Activated CD8-positive, alpha-beta memory T cell treated with anti-CD3 and anti-CD28 coated beads for 36 hours (primary cell): Measurements from ENCODE around the gene FHOD3. TPM values are rescaled to one million over a fixed set of nuclear protein-coding genes. Genes with fewer than 3 reads are reported as not detected.

ENCODE experiments used
- CTCF ChIA-PET: fragments of 350-600 bp; sonication (Branson Sonifier 250); formaldehyde crosslinking; loops from one replicate; lab custom pipeline; 2021; ENCODE audit warnings: antibody characterized with exemption; lab: Charles Lee
- POLR2A ChIA-PET: fragments of 350-600 bp; sonication (Branson Sonifier 250); formaldehyde crosslinking; loops from one replicate; lab custom pipeline; 2021; ENCODE audit warnings: antibody characterized with exemption; lab: Charles Lee
- total RNA-seq, 2 experiments: library from RNA; stranded (reverse); gene quantifications; one replicate each; pipeline ENCODE4 v1.2.3, GENCODE V29; 2021

FHOD3 gene
- total RNA-seq, 2 experiments from 2014 or later = not detected

GRCh38 chr18:36288689-36289088 is 8.8 kb upstream of the FHOD3 start:
- CTCF ChIA-PET = no interaction called here
- POLR2A ChIA-PET = no interaction called here

GRCh38 chr18:36294031-36294430 is 3.5 kb upstream of the FHOD3 start:
- ChIA-PET CTCF (no interaction called here), POLR2A (no interaction called here)

- POLR2A ChIA-PET = no interaction called here
- CTCF ChIA-PET = no interaction called here
Observed at GRCh38 chr18:36295214-36295613, 2.3 kb upstream of the FHOD3 start.

GRCh38 chr18:36295880-36296301 is 1.6 kb upstream of the FHOD3 start:
- CTCF ChIA-PET = no interaction called here
- POLR2A ChIA-PET = no interaction called here

- ChIA-PET POLR2A (no interaction called here), CTCF (no interaction called here)
Observed at GRCh38 chr18:36296650-36297416, 680 bp upstream of the FHOD3 start.

GRCh38 chr18:36298126-36298741 is 721 bp downstream of the FHOD3 start:
- CTCF ChIA-PET = no interaction called here
- POLR2A ChIA-PET = no interaction called here

GRCh38 chr18:36299015-36299414 is 1.5 kb downstream of the FHOD3 start:
- ChIA-PET CTCF (no interaction called here), POLR2A (no interaction called here)

- ChIA-PET CTCF (no interaction called here), POLR2A (no interaction called here)
Observed at GRCh38 chr18:36300211-36300610, 2.7 kb downstream of the FHOD3 start.

- ChIA-PET CTCF (interaction anchor here (1.2 kb wide), 1 partner anchor 19 kb away, joined by 4 read pairs; no protein-coding TSS in a partner anchor), POLR2A (no interaction called here)
Observed at GRCh38 chr18:36301884-36302283, 4.4 kb downstream of the FHOD3 start.

- POLR2A ChIA-PET = no interaction called here
- CTCF ChIA-PET = no interaction called here
Observed at GRCh38 chr18:36302676-36303075, 5.2 kb downstream of the FHOD3 start.

GRCh38 chr18:36303211-36303844 is 5.8 kb downstream of the FHOD3 start:
- ChIA-PET CTCF (no interaction called here), POLR2A (no interaction called here)

GRCh38 chr18:36304723-36305122 is 7.2 kb downstream of the FHOD3 start:
- CTCF ChIA-PET = no interaction called here
- POLR2A ChIA-PET = no interaction called here

GRCh38 chr18:36305375-36305774 is 7.9 kb downstream of the FHOD3 start:
- POLR2A ChIA-PET = no interaction called here
- CTCF ChIA-PET = no interaction called here

- ChIA-PET POLR2A (no interaction called here), CTCF (no interaction called here)
Observed at GRCh38 chr18:36307513-36307912, 10.0 kb downstream of the FHOD3 start.

- POLR2A ChIA-PET = no interaction called here
- CTCF ChIA-PET = no interaction called here
Observed at GRCh38 chr18:36308711-36309435, 11.4 kb downstream of the FHOD3 start.

- POLR2A ChIA-PET = no interaction called here
- CTCF ChIA-PET = no interaction called here
Observed at GRCh38 chr18:36309436-36310391, 12.2 kb downstream of the FHOD3 start.

GRCh38 chr18:36311026-36311570 is 13.6 kb downstream of the FHOD3 start:
- CTCF ChIA-PET = no interaction called here
- POLR2A ChIA-PET = no interaction called here

GRCh38 chr18:36312806-36313395 is 15.4 kb downstream of the FHOD3 start:
- CTCF ChIA-PET = no interaction called here
- POLR2A ChIA-PET = no interaction called here
